Endothelial cell of umbilical vein (primary cell): ENCODE results near the gene DAB2IP. TPM values are rescaled to one million over a fixed set of nuclear protein-coding genes. Genes with fewer than 3 reads are reported as not detected.

Source experiments
- BruUV-seq: library from RNA; stranded (reverse); fragments of 400-500 nt; replicated peaks from 2 replicates; lab custom pipeline; 2021; lab: Mats Ljungman, UMichigan
- CTCF ChIA-PET: fragments of 300-600, 350-600 bp; sonication (Branson Sonifier 250); formaldehyde crosslinking; loops from one replicate; lab custom pipeline; 2021; ENCODE audit warnings: antibody characterized with exemption, inconsistent platforms; lab: Charles Lee
- POLR2A ChIA-PET: fragments of 300-600, 350-600 bp; sonication (Branson Sonifier 250); formaldehyde crosslinking; loops from one replicate; lab custom pipeline; 2021; ENCODE audit warnings: antibody characterized with exemption, inconsistent platforms; lab: Charles Lee
- DNase-seq: peaks from one replicate; pipeline ENCODE4 v3.0.0-alpha.2; 2011; ENCODE audit warnings: low read depth, low spot score
- FAIRE-seq: peaks from 2 replicates; lab custom pipeline; 2011; peaks lifted over from hg19 to GRCh38; lab: Jason Lieb, UNC
- H2AFZ ChIP-seq: 2 replicates; pipeline ENCODE4 v1.6.0; 2012; ENCODE audit warnings: low read depth, low read length, control low read depth, inconsistent platforms
- H3K27ac ChIP-seq: 2 replicates; pipeline ENCODE4 v1.5.1; 2011; ENCODE audit warnings: low read depth, mild to moderate bottlenecking, control low read depth, low read length, moderate library complexity; ENCODE audit not compliant: insufficient read depth
- H3K27me3 ChIP-seq, 2 experiments: 2 replicates each; pipeline versions ENCODE4 v1.6.0 to v1.6.1; 2011; ENCODE audit warnings: low read length in 2 of 2, mixed read lengths in 1 of 2; ENCODE audit not compliant: control insufficient read depth in 2 of 2, insufficient read depth in 2 of 2
- H3K36me3 ChIP-seq, 2 experiments: 2 replicates in 1 of 2; 3 replicates in 1 of 2; pipeline ENCODE4 v1.5.1; 2011; ENCODE audit warnings: low read length in 2 of 2, mild to moderate bottlenecking in 1 of 2, moderate library complexity in 1 of 2; ENCODE audit not compliant: control insufficient read depth in 2 of 2, insufficient read depth in 2 of 2; ENCODE audit errors: extremely low read depth in 1 of 2
- H3K4me1 ChIP-seq: 3 replicates; pipeline ENCODE4 v1.5.1; 2011; ENCODE audit warnings: mild to moderate bottlenecking, low read length; ENCODE audit not compliant: control insufficient read depth, insufficient read depth; ENCODE audit errors: extremely low read depth
- H3K4me2 ChIP-seq: 2 replicates; pipeline ENCODE4 v1.6.1; 2011; ENCODE audit warnings: low read length, control low read depth, mixed read lengths; ENCODE audit not compliant: insufficient read depth
- H3K4me3 ChIP-seq, 3 experiments: fragments of 200-600 bp in 1 of 3; sonication (generic), shearing (Covaris generic) in 1 of 3; replicated peaks in 1 of 3; 2 replicates each; pipeline ENCODE4 v1.5.1; 2011 to 2016; ENCODE audit warnings: control low read depth in 3 of 3, low read length in 3 of 3, mild to moderate bottlenecking in 2 of 3, inconsistent platforms in 1 of 3, low read depth in 1 of 3, moderate library complexity in 1 of 3; ENCODE audit not compliant: insufficient read depth in 1 of 3
- H3K79me2 ChIP-seq: 2 replicates; pipeline ENCODE4 v1.6.0; 2012; ENCODE audit warnings: low read length, inconsistent platforms; ENCODE audit not compliant: control insufficient read depth, insufficient read depth
- H3K9ac ChIP-seq: replicated peaks from 2 replicates; pipeline ENCODE3; 2011; ENCODE audit warnings: low read length, control low read depth; ENCODE audit not compliant: insufficient read depth; ENCODE audit errors: extremely low read depth
- H3K9me1 ChIP-seq: replicated peaks from 3 replicates; pipeline ENCODE4 v1.6.0; 2011; ENCODE audit warnings: mild to moderate bottlenecking, low read length; ENCODE audit not compliant: control insufficient read depth, insufficient read depth; ENCODE audit errors: extremely low read depth
- H3K9me3 ChIP-seq: replicated peaks from 2 replicates; pipeline ENCODE4 v1.5.1; 2012; ENCODE audit warnings: low read length, inconsistent platforms; ENCODE audit not compliant: control insufficient read depth, insufficient read depth
- H4K20me1 ChIP-seq: replicated peaks from 2 replicates; pipeline ENCODE3; 2011; ENCODE audit warnings: mild to moderate bottlenecking, low read length; ENCODE audit not compliant: control insufficient read depth, insufficient read depth; ENCODE audit errors: extremely low read depth
- EZH2 ChIP-seq: IDR thresholded peaks from 2 replicates; pipeline ENCODE4 v1.6.1; 2012; ENCODE audit warnings: borderline replicate concordance, low read depth, mild to moderate bottlenecking, moderate library complexity, low read length, inconsistent platforms; ENCODE audit not compliant: severe bottlenecking
- FOS ChIP-seq: IDR thresholded peaks from 2 replicates; pipeline ENCODE4 v1.6.1; 2011; ENCODE audit warnings: mild to moderate bottlenecking, low read length, moderate library complexity, borderline replicate concordance; ENCODE audit not compliant: insufficient read depth
- GATA2 ChIP-seq: IDR thresholded peaks from 2 replicates; pipeline ENCODE4 v1.7.0; 2011; ENCODE audit warnings: low read depth, mild to moderate bottlenecking, moderate library complexity, mixed read lengths, low read length; ENCODE audit not compliant: insufficient read length, insufficient read depth
- JUN ChIP-seq: IDR thresholded peaks from 2 replicates; pipeline ENCODE4 v1.6.1; 2011; ENCODE audit warnings: borderline replicate concordance, low read depth; ENCODE audit not compliant: insufficient read length, insufficient read depth
- MAX ChIP-seq: IDR thresholded peaks from 2 replicates; pipeline ENCODE4 v1.6.1; 2011; ENCODE audit not compliant: insufficient read depth, insufficient read length
- MYC ChIP-seq: IDR thresholded peaks from one replicate; pipeline ENCODE4 v1.6.1; 2011; ENCODE audit warnings: mild to moderate bottlenecking, low read depth, low read length
- POLR2A ChIP-seq: IDR thresholded peaks from 2 replicates; pipeline ENCODE4 v1.6.1; 2012; ENCODE audit warnings: low read depth, mild to moderate bottlenecking, control low read depth, low read length
- POLR2AphosphoS5 ChIP-seq: IDR thresholded peaks from 2 replicates; pipeline ENCODE4 v1.6.1; 2012; ENCODE audit warnings: low read depth, mild to moderate bottlenecking, control low read depth, low read length, moderate library complexity; ENCODE audit not compliant: insufficient read depth
- dilution Hi-C: fragments of 300-500 bp; cut with MboI; formaldehyde crosslinking; loops from one replicate; pipeline ENCODE4 v1.15.0; 2019; ENCODE audit warnings: low sequenced_read_pairs; ENCODE audit not compliant: extremely low pct_ligation_motif_present
- intact Hi-C: fragments of 100-400 bp; cut with micrococcal nuclease; formaldehyde crosslinking; loops from one replicate; pipeline ENCODE4 v1.10.0; 2022
- polyA plus RNA-seq, 4 experiments: library from polyadenylated mRNA; depleted of rRNA in 3 of 4; stranded (reverse) in 3 of 4; unstranded in 1 of 4; fragments of >200 nt; gene quantifications; 2 replicates each; pipeline versions ENCODE4 v1.2.1 to v1.2.3, GENCODE V29; 2011 to 2012; ENCODE audit warnings: missing spikeins in 1 of 4
- total RNA-seq: library from RNA; stranded (reverse); gene quantifications from 2 replicates; pipeline ENCODE4 v1.2.3, GENCODE V29; 2021
- TF ChIP-seq, protein P1 (sequence below), 2 donors: IDR thresholded peaks; 1 replicate in 1 of 2; 2 replicates in 1 of 2; pipeline ENCODE4 v1.5.1; 2011; ENCODE audit warnings: low read length in 2 of 2, mild to moderate bottlenecking in 2 of 2, moderate library complexity in 2 of 2, control low read depth in 1 of 2, inconsistent platforms in 1 of 2, low read depth in 1 of 2; ENCODE audit not compliant: insufficient read depth in 1 of 2; ENCODE audit errors: extremely low read depth in 1 of 2

Gene DAB2IP
- total and polyA plus RNA-seq, 2 donors (not counting 3 experiments of a cell fraction or from before 2014, with no cell fraction given), result 29.2 to 53.6 TPM

DNA sequence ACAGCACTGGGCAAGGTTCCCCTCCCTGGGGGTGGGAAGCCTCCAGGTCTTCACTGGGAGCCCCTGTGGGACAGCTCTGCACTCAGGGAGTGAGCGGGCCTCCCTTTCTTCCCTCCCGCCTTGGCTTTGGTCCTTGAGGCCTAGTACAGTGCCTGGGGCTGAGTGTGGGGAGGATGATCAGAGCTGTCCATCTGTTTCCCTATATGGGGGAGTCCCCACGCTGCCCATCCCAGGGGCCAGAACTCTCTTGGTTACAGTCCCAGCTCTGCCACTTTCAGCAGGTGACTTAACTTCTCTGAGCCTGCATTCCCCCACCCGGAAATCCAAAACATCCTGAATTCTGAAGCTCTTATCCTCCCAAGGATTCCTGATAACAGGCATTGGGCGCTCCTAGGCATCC is 42.6 kb downstream of the DAB2IP start:
- dilution Hi-C loops (no loop called here), intact Hi-C loops (no loop called here)
- no peak overlapping the region for H3K9ac ChIP-seq
- no peaks in the 10 kb centered on the region for H3K4me1 ChIP-seq
- H3K27ac ChIP-seq, result no peak overlapping the region
- DNase-seq (no peak), FAIRE-seq (no peak)
- H4K20me1 ChIP-seq, result no peaks in the 10 kb centered on the region
- no peaks in the 10 kb centered on the region for H3K9me3 ChIP-seq
- no peak overlapping the region for H3K4me3 ChIP-seq
- no peak overlapping the region for H2AFZ ChIP-seq
- TF ChIP-seq MAX (no peak), MYC (no peak), POLR2A (no peak)
- no peaks in the 10 kb centered on the region for H3K79me2 ChIP-seq
- BruUV-seq, result no TSS peak
- POLR2A ChIA-PET, result no interaction called here
- no peak overlapping the region for H3K4me2 ChIP-seq
- H3K27me3 ChIP-seq, result no peaks in the 10 kb centered on the region
- no peaks in the 10 kb centered on the region for H3K9me1 ChIP-seq
- no peaks in the 10 kb centered on the region for H3K36me3 ChIP-seq
- CTCF ChIA-PET, result interaction anchor here (1.0 to 7.3 kb wide), 5 partner anchors 9 to 297 kb away, joined by 3 to 71 read pairs (median 30); no protein-coding TSS in a partner anchor

GRCh38 chr9:121694600-121694999 is 43.2 kb downstream of the DAB2IP start:
- Histone ChIP-seq H3K9ac (no peak overlapping the region), H4K20me1 (no peaks in the 10 kb centered on the region), H3K9me3 (no peaks in the 10 kb centered on the region), H3K4me1 (no peaks in the 10 kb centered on the region), H3K4me3 (no peak overlapping the region), H3K9me1 (no peaks in the 10 kb centered on the region), H3K79me2 (peaks cover under 1% of the 10 kb centered on the region), H2AFZ (no peak overlapping the region), H3K27ac (no peak overlapping the region), H3K4me2 (no peak overlapping the region), H3K27me3 (no peaks in the 10 kb centered on the region), H3K36me3 (no peaks in the 10 kb centered on the region)
- no TSS peak for BruUV-seq
- FAIRE-seq (no peak), DNase-seq (no peak)
- intact Hi-C loops (no loop called here), dilution Hi-C loops (no loop called here)
- ChIA-PET POLR2A (no interaction called here), CTCF (interaction anchor here (0.8 to 7.3 kb wide), 10 partner anchors 10 to 300 kb away, joined by 3 to 71 read pairs (median 17); no protein-coding TSS in a partner anchor)
- TF ChIP-seq, protein P1, sequence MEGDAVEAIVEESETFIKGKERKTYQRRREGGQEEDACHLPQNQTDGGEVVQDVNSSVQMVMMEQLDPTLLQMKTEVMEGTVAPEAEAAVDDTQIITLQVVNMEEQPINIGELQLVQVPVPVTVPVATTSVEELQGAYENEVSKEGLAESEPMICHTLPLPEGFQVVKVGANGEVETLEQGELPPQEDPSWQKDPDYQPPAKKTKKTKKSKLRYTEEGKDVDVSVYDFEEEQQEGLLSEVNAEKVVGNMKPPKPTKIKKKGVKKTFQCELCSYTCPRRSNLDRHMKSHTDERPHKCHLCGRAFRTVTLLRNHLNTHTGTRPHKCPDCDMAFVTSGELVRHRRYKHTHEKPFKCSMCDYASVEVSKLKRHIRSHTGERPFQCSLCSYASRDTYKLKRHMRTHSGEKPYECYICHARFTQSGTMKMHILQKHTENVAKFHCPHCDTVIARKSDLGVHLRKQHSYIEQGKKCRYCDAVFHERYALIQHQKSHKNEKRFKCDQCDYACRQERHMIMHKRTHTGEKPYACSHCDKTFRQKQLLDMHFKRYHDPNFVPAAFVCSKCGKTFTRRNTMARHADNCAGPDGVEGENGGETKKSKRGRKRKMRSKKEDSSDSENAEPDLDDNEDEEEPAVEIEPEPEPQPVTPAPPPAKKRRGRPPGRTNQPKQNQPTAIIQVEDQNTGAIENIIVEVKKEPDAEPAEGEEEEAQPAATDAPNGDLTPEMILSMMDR (IDR thresholded peaks at IDR 0.05; ENCODE audit: extremely low read depth in 1 of 2, insufficient read depth in 1 of 2, low read depth in 1 of 2, low read length in 2 of 2), result no peak
- TF ChIP-seq POLR2AphosphoS5, result no peak
- TF ChIP-seq MAX, result no peak
- no peak for TF ChIP-seq GATA2
- TF ChIP-seq JUN, result no peak
- no peak for TF ChIP-seq POLR2A
- TF ChIP-seq MYC, result no peak
- no peak for TF ChIP-seq FOS
- no peak for TF ChIP-seq EZH2
